ENCODE data around the gene FOXRED2. TPM values are rescaled to one million over a fixed set of nuclear protein-coding genes. Genes with fewer than 3 reads are reported as not detected.

FOXRED2 gene
- total RNA-seq, 2 donors from 2014 or later, result 3.6 to 14.3 TPM

DNA sequence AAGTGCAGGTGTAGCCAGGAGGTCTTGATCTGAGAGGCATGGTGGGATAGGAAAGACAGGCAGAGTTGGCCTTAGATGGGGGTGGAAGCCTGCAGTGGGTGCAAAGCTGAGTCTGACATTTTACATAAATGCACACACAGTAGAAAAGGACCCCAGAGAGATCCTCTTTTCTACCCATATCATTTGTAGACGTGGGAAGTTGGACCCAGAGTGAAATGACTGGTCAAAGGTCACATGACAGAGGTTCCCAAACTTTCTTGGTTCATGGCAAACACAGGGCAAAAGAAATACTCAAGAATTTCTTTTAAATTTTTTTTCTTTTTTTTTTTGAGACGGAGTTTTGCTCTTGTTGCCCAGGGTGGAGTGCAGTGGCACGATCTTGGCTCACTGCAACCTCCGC, 6.2 kb upstream of the FOXRED2 start:
- Histone ChIP-seq H3K4me1 (no peaks in the 10 kb centered on the region), H3K36me3 (peaks cover 48% of the 10 kb centered on the region), H3K4me3 (no peak overlapping the region), H3K27me3 (no peaks in the 10 kb centered on the region), H3K9ac (ENCODE audit: low read depth in 2 of 2, low read length in 2 of 2) (no peak overlapping the region), H3K27ac (no peak overlapping the region), H3K9me3 (no peaks in the 10 kb centered on the region)
- DNase-seq, result no peak
- intact Hi-C loops (cut with DNase I), result no loop called here
- TF ChIP-seq CTCF (IDR thresholded peaks at IDR 0.05), result no peak

DNA sequence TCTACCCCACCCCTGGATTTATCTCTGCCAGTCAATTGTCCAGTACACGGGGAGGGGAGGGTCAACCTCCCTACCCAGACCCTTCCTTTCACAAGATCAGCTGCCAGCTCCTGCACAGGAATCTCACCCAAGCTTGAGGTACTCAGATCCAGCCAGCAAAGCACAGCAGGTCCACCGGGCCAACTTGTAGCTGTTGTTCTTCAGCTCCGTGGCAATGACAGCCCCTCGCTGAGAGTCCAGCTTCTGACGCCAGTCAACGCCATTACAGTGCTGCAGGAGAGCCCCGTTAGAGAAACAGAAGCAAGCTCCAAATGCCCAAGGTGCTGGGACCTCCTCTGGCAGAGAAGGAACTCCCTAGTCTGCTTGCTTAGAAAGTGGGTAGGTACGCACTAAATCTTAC, 5.5 kb upstream of the FOXRED2 start:
- intact Hi-C loops (cut with DNase I), result no loop called here
- no peak for DNase-seq
- Histone ChIP-seq H3K36me3 (peaks cover 41% of the 10 kb centered on the region), H3K9me3 (no peaks in the 10 kb centered on the region), H3K9ac (ENCODE audit: low read depth in 2 of 2, low read length in 2 of 2) (no peak overlapping the region), H3K4me3 (no peak overlapping the region), H3K27ac (no peak overlapping the region), H3K4me1 (peaks cover 3% of the 10 kb centered on the region), H3K27me3 (no peaks in the 10 kb centered on the region)
- TF ChIP-seq CTCF (IDR thresholded peaks at IDR 0.05), result no peak

- peaks cover 31% of the 10 kb centered on the region for H3K36me3 ChIP-seq
- DNase-seq, result peak; percentile 48
- peak; percentile 50 for TF ChIP-seq CTCF (IDR thresholded peaks at IDR 0.05)
- intact Hi-C loops (cut with DNase I), result no loop called here
- H3K9ac ChIP-seq (ENCODE audit: low read depth in 2 of 2, low read length in 2 of 2), result no peak overlapping the region
- H3K9me3 ChIP-seq, result no peaks in the 10 kb centered on the region
- H3K4me1 ChIP-seq, result peaks cover 9% of the 10 kb centered on the region
- no peak overlapping the region for H3K4me3 ChIP-seq
- no peak overlapping the region for H3K27ac ChIP-seq
- no peaks in the 10 kb centered on the region for H3K27me3 ChIP-seq
Measured at GRCh38 chr22:36510966-36511881, 4.4 kb upstream of the FOXRED2 start.

DNA sequence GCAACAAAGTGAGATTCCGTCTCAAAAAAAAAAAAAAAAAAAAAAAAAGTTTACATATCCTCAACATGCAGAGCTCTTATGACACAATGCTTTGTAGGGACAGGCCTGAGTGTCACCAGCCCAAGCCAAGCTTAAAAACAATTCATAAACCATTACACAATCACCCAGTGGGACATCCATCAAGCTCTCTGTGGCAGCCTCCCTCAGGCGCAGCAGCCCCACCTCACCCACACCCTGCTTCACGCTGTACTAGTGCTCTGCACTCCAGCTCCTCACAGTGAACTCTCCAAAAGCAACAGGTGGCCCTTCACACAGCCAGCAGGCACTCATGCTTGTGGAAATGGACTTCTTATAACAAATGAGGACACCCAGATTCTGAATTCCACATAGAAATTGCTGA, 3.5 kb upstream of the FOXRED2 start:
- H3K4me1 ChIP-seq, result peaks cover 9% of the 10 kb centered on the region
- no peaks in the 10 kb centered on the region for H3K9me3 ChIP-seq
- no peak overlapping the region for H3K27ac ChIP-seq
- intact Hi-C loops (cut with DNase I), result no loop called here
- no peaks in the 10 kb centered on the region for H3K27me3 ChIP-seq
- H3K9ac ChIP-seq (ENCODE audit: low read depth in 2 of 2, low read length in 2 of 2), result no peak overlapping the region
- H3K36me3 ChIP-seq, result peaks cover 30% of the 10 kb centered on the region
- no peak overlapping the region for H3K4me3 ChIP-seq
- no peak for TF ChIP-seq CTCF (IDR thresholded peaks at IDR 0.05)
- DNase-seq, result no peak

GRCh38 chr22:36507518-36508010, 724 bp upstream of the FOXRED2 start:
- Histone ChIP-seq H3K9ac (ENCODE audit: low read depth in 2 of 2, low read length in 2 of 2) (peak overlapping the region in 1 of 2 donors; percentile 78), H3K27ac (peak overlapping the region; percentile 31), H3K27me3 (no peaks in the 10 kb centered on the region), H3K4me3 (peak overlapping the region; percentile 61), H3K36me3 (peaks cover 12% of the 10 kb centered on the region), H3K9me3 (no peaks in the 10 kb centered on the region), H3K4me1 (peaks cover 9% of the 10 kb centered on the region)
- TF ChIP-seq CTCF (IDR thresholded peaks at IDR 0.05), result no peak
- DNase-seq, result no peak
- intact Hi-C loops (cut with DNase I), result no loop called here
